ENCODE results near the gene C16orf89. TPM values are rescaled to one million over a fixed set of nuclear protein-coding genes. Genes with fewer than 3 reads are reported as not detected.

Gene C16orf89
- total RNA-seq, 1 donor from 2014 or later: not detected

GRCh38 chr16:5002699-5003143 is 63.0 kb downstream of the C16orf89 start:
- no peak for DNase-seq

DNA sequence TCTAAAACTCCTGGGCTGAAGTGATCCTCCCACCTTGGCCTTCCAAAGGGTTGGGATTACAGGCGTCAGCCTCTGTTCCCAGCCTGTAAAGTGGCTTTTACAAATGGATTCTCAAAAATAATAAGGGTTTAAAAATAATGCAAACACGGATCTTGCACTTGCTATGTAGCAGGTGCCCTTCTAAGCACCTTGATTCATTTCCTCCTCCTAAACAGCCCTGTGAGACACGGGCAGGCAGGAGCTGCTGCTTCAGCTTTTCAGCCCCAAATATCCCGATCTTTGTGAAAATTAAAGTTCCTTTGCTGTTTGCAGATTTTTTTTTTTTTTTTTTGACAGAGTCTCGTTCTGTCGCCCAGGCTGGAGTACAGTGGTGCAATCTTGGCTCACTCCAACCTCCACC is 63.8 kb downstream of the C16orf89 start:
- no peak for DNase-seq

DNA sequence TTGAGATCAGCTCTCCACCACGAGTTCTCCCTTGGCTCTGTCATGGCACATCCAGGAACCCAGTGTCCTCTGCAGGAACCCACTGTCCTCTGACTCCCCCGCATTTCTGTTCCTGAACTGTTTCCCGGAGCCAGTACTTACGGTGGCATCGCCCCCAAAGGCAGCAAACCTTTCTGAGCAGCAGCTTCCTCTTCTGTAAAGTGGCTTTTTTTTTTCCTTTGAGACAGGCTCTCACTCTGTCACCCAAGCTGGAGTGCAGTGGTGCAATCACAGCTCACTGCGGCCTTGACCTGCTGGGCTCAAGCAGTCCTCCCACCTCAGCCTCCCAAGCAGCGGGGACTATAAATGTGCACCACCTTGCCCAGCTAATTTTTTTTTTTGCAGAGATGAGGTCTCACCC is 64.2 kb downstream of the C16orf89 start:
- no peak for DNase-seq

DNA sequence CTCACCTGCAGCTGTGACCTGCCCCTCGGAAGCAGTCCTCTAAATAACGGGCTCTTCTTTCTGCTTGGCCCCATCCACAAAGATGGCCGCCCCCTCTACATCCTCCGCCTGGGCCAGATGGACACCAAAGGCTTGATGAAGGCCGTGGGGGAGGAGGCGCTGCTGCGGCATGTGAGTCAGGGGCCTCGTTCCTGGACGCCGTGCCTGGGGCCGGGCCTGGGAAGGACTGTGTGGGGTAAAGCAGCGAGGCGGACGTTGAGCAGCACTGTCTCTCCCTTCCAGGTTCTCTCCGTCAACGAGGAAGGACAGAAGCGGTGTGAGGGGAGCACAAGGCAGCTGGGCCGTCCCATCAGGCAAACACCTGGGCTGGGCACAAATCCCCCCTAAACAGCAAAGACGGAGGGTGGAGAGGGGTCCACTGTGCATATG is 65.2 kb downstream of the C16orf89 start:
- DNase-seq: no peak

DNA sequence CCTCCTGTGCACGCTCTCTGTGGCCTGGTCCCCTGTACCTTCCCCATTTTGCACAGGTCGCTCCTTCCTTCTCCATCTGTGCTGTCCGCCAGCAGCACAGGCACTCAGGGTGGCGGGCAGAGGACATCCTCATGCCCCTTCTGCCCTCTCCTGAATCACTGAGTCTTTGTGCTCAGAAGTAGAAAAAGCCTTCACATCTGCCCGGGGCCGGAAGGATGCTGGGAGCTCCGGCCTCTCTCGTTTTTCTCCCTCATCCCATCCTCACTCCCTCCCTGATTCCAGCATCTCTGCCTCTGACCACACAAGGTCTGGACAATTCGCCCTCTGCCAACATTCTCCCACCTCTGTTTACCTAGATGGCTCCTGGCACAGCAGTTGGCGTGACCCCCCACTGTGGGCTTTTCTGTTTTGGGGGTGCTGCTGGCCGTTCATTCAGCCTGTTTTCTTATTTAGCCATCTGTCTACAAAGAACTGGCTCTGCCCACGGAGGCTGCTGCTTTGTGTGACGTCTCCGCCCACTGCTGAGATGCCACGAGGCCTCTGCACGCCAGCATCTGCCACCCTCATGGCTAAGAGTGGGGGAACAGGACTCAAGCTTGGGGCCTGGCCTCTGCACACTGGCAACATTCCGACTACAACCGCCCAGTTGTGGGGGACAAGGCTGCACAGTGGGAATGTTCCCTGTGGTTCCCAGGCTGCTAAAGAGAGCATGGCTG is 70.9 kb downstream of the C16orf89 start:
- no peak for DNase-seq

Other genes starting within 250 kb of the C16orf89 start
- gene GLYR1, start 218.7 kb downstream of the C16orf89 start, total RNA-seq: 85.6 and 103 TPM in 2 replicates
- gene UBN1, start 218.5 kb downstream of the C16orf89 start, total RNA-seq: 30.1 and 44.6 TPM in 2 replicates
- 3.6 and 7.0 TPM in 2 replicates for gene PPL, start 128.8 kb downstream of the C16orf89 start, total RNA-seq
- 0.14 TPM in 1 of 2 replicates, not detected in the other for gene SEC14L5, start 107.6 kb downstream of the C16orf89 start, total RNA-seq
- 34.8 and 35.9 TPM in 2 replicates for gene NAGPA, start 32.0 kb downstream of the C16orf89 start, total RNA-seq
- gene ALG1, start 5.9 kb upstream of the C16orf89 start, total RNA-seq: 30.4 and 36.4 TPM in 2 replicates
- 10.4 and 13.3 TPM in 2 replicates for gene EEF2KMT, start 31.8 kb upstream of the C16orf89 start, total RNA-seq

Measured in dermis blood vessel endothelial cell (primary cell).